IPS-NIHi7 (cell line): ENCODE data around the gene ANKRD11.
"Not testable (repeated sequence)": the region's sequence is repeated elsewhere in the genome, so short reads cannot be mapped to it uniquely, and the experiment has no call there.

Experiments
- DNase-seq: peaks from one replicate; pipeline ENCODE4 v3.0.0; 2012; ENCODE audit warnings: mixed read lengths; ENCODE audit errors: extremely low spot score

The ANKRD11 gene

GRCh38 chr16:89478576-89479221, 11.7 kb downstream of the ANKRD11 start:
- DNase-seq: no peak

- no peak for DNase-seq
Observed at GRCh38 chr16:89476811-89477261, 13.5 kb downstream of the ANKRD11 start.

GRCh38 chr16:89476379-89476778, 14.0 kb downstream of the ANKRD11 start:
- no peak for DNase-seq

- no peak for DNase-seq
Observed at GRCh38 chr16:89475144-89475543, 15.2 kb downstream of the ANKRD11 start.

- DNase-seq: no peak
Observed at GRCh38 chr16:89473791-89474414, 16.5 kb downstream of the ANKRD11 start.

GRCh38 chr16:89473136-89473712, 17.1 kb downstream of the ANKRD11 start:
- no peak for DNase-seq

GRCh38 chr16:89472711-89473075, 17.7 kb downstream of the ANKRD11 start:
- no peak for DNase-seq

GRCh38 chr16:89467382-89467781, 23.0 kb downstream of the ANKRD11 start:
- DNase-seq: no peak

- no peak for DNase-seq
Observed at GRCh38 chr16:89466920-89467319, 23.4 kb downstream of the ANKRD11 start.

- DNase-seq: not testable (repeated sequence)
Observed at GRCh38 chr16:89463312-89463711, 27.0 kb downstream of the ANKRD11 start.

- DNase-seq: not testable (repeated sequence)
Observed at GRCh38 chr16:89462639-89463038, 27.7 kb downstream of the ANKRD11 start.

- not testable (repeated sequence) for DNase-seq
Observed at GRCh38 chr16:89461890-89462289, 28.5 kb downstream of the ANKRD11 start.

GRCh38 chr16:89460556-89460955, 29.8 kb downstream of the ANKRD11 start:
- no peak for DNase-seq

- no peak for DNase-seq
Observed at GRCh38 chr16:89458967-89459366, 31.4 kb downstream of the ANKRD11 start.

- DNase-seq: no peak
Observed at GRCh38 chr16:89458551-89458950, 31.8 kb downstream of the ANKRD11 start.

- no peak for DNase-seq
Observed at GRCh38 chr16:89456419-89456959, 33.9 kb downstream of the ANKRD11 start.

GRCh38 chr16:89455692-89456091, 34.7 kb downstream of the ANKRD11 start:
- DNase-seq: no peak

- DNase-seq: no peak
Observed at GRCh38 chr16:89455178-89455577, 35.2 kb downstream of the ANKRD11 start.

- not testable (repeated sequence) for DNase-seq
Observed at GRCh38 chr16:89454378-89455125, 35.8 kb downstream of the ANKRD11 start.

GRCh38 chr16:89453501-89454321, 36.6 kb downstream of the ANKRD11 start:
- no peak for DNase-seq

GRCh38 chr16:89452925-89453324, 37.4 kb downstream of the ANKRD11 start:
- DNase-seq: no peak
